GM19193 (cell line): ENCODE results near the gene CCDC91.

ENCODE experiments used
- POLR2A ChIP-seq: IDR thresholded peaks from 4 replicates; pipeline ENCODE4 v1.6.1; 2011; ENCODE audit not compliant: insufficient read depth, insufficient read length; ENCODE audit errors: extremely low read depth

Gene CCDC91

GRCh38 chr12:28216016-28216415 lies 25.8 kb downstream of the CCDC91 start:
- TF ChIP-seq POLR2A, result no peak

GRCh38 chr12:28217805-28218204 lies 27.5 kb downstream of the CCDC91 start:
- TF ChIP-seq POLR2A, result no peak

GRCh38 chr12:28218875-28219274 lies 28.6 kb downstream of the CCDC91 start:
- no peak for TF ChIP-seq POLR2A

GRCh38 chr12:28219827-28220226 lies 29.6 kb downstream of the CCDC91 start:
- TF ChIP-seq POLR2A, result no peak

GRCh38 chr12:28222081-28222700 lies 31.9 kb downstream of the CCDC91 start:
- TF ChIP-seq POLR2A, result no peak

- no peak for TF ChIP-seq POLR2A
Observed at GRCh38 chr12:28223025-28223554, 32.8 kb downstream of the CCDC91 start.

GRCh38 chr12:28223858-28224257 lies 33.6 kb downstream of the CCDC91 start:
- no peak for TF ChIP-seq POLR2A

GRCh38 chr12:28226705-28227104 lies 36.4 kb downstream of the CCDC91 start:
- no peak for TF ChIP-seq POLR2A

GRCh38 chr12:28227251-28227650 lies 37.0 kb downstream of the CCDC91 start:
- no peak for TF ChIP-seq POLR2A

GRCh38 chr12:28231248-28231647 lies 41.0 kb downstream of the CCDC91 start:
- no peak for TF ChIP-seq POLR2A

GRCh38 chr12:28232211-28232928 lies 42.1 kb downstream of the CCDC91 start:
- no peak for TF ChIP-seq POLR2A

- TF ChIP-seq POLR2A, result no peak
Observed at GRCh38 chr12:28234444-28234843, 44.2 kb downstream of the CCDC91 start.

- TF ChIP-seq POLR2A, result no peak
Observed at GRCh38 chr12:28235015-28235414, 44.8 kb downstream of the CCDC91 start.

- TF ChIP-seq POLR2A, result no peak
Observed at GRCh38 chr12:28235985-28236384, 45.7 kb downstream of the CCDC91 start.

- TF ChIP-seq POLR2A, result no peak
Observed at GRCh38 chr12:28237423-28237822, 47.2 kb downstream of the CCDC91 start.

GRCh38 chr12:28239918-28240317 lies 49.7 kb downstream of the CCDC91 start:
- no peak for TF ChIP-seq POLR2A
